Erythroblast (primary cell): ENCODE measurements around the gene KRT13.

ENCODE experiments used
- GATA1 ChIP-seq: IDR thresholded peaks from 2 replicates; pipeline ENCODE4 v1.6.1; 2011; ENCODE audit warnings: low read depth, mild to moderate bottlenecking, control low read depth, low read length, moderate library complexity
- POLR2A ChIP-seq: IDR thresholded peaks from 2 replicates; pipeline ENCODE4 v1.6.1; 2011; ENCODE audit warnings: mild to moderate bottlenecking, low read length

DNA sequence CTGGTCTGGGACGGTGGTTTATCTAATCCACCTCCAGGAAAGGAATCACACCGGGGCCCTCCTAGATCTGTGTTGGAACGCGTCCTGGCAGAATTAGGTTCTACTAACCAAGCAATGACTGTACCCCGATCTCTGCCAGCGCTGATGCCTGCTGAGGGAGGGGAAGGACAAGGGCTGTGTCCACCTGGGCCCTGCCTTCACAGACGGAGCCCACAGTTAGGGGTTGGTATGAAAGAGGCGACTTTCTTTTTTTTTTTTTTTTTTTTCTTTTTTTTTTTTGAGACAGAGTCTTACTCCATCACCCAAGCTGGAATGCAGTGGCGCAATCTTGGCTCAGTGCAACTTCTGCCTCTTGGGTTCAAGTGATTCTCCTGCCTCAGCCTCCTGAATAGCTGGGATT lies 32.6 kb upstream of the KRT13 start:
- TF ChIP-seq POLR2A (no peak), GATA1 (no peak)
